ENCODE measurements around the gene RPLP2. TPM values are rescaled to one million over a fixed set of nuclear protein-coding genes. Genes with fewer than 3 reads are reported as not detected.

The RPLP2 gene
- total RNA-seq, 3 donors from 2014 or later: 583 to 1,665 (median 1,093) TPM

DNA sequence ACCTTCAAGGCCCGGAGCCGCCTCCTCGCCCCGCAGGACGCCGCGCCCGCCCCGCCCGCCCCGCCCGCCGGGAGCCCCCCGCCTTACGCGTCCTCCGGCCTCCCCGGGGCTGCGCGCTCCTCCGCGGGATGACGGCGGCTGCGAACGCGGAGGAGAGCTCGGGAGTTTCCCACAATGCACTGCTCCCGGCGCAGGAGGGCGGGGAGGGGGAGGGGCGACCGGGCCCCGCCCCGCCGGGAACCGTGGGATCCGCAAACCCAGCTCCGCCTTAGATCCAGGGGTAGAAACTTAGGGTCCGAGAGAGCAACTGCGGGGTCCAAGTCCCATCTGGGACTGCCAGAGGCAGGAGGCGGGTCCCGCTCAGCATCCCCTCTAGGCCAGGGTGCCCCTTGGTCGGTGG is 19.8 kb upstream of the RPLP2 start, which contains the start of gene CEND1:
Gene CEND1, minus strand, starts transcription at position 148 of the 400 bp plus-strand sequence. CDS start 1,514 bp downstream, outside the sequence.
- peaks cover 0 to 11% of the 10 kb centered on the region in 2 donors for H3K27me3 ChIP-seq
- H3K4me3 ChIP-seq: no peak within 1 kb of the TSS
- intact Hi-C loops (cut with DNase I; ENCODE audit: low total_unique reads): no loop called here
- H3K27ac ChIP-seq: no peak within 1 kb of the TSS
- H3K4me1 ChIP-seq: no peaks in the 10 kb centered on the region
- no peak for DNase-seq (ENCODE audit: low spot score in 2 of 2)
- TF ChIP-seq POLR2A (IDR thresholded peaks at IDR 0.05) (no peak), POLR2AphosphoS5 (IDR thresholded peaks at IDR 0.05) (no peak)
- TF ChIP-seq, protein P1, sequence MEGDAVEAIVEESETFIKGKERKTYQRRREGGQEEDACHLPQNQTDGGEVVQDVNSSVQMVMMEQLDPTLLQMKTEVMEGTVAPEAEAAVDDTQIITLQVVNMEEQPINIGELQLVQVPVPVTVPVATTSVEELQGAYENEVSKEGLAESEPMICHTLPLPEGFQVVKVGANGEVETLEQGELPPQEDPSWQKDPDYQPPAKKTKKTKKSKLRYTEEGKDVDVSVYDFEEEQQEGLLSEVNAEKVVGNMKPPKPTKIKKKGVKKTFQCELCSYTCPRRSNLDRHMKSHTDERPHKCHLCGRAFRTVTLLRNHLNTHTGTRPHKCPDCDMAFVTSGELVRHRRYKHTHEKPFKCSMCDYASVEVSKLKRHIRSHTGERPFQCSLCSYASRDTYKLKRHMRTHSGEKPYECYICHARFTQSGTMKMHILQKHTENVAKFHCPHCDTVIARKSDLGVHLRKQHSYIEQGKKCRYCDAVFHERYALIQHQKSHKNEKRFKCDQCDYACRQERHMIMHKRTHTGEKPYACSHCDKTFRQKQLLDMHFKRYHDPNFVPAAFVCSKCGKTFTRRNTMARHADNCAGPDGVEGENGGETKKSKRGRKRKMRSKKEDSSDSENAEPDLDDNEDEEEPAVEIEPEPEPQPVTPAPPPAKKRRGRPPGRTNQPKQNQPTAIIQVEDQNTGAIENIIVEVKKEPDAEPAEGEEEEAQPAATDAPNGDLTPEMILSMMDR (IDR thresholded peaks at IDR 0.05): no peak
- no peaks in the 10 kb centered on the region for H3K9me3 ChIP-seq
- H3K36me3 ChIP-seq: no peaks in the 10 kb centered on the region

DNA sequence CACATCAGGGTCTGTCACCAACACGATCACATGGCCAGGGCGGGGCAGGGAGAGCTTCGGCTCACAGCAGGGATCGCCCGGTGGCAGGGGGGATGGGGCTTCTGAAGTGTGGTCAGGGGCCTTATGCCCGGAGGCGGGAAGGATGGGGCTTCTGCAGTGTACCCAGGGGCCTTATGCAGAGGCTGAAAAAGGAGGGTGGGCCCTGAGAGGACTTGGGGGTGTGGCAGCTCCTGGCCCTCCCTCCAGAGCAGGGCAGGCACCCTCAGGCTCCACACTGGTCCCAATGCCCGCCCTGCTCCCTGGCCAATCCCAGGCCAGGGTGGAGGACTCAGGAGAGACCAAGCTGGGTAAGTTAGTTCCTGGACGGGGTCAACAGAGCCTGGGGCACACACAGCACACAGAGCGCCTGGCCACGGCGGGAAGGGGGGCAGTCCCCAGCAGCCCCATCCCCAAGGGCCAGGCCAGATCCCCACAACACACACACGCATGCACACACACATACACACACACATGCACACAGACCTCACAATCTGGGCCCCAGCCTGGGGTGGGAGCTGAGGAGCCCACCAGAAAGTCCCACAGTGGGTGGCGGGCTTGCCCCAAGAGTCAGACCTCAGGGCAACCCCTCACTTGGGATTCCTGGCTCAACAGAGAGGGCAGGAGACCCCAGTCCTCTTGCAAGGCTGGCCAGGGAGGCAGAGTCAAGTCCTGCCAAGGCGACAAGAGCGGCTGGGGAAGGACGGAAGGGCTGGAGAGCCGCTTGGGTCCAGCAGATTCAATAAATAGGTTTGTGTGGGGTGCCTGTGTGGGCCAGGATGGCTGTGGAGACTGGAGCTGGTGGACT is 18.8 kb upstream of the RPLP2 start:
- H3K27ac ChIP-seq: no peak overlapping the region
- H3K4me1 ChIP-seq: peaks cover 4% of the 10 kb centered on the region in 2 donors
- H3K36me3 ChIP-seq: no peaks in the 10 kb centered on the region
- no peak overlapping the region for H3K4me3 ChIP-seq
- DNase-seq (ENCODE audit: low spot score in 2 of 2): no peak
- no peaks in the 10 kb centered on the region for H3K9me3 ChIP-seq
- no peak for TF ChIP-seq POLR2A (IDR thresholded peaks at IDR 0.05)
- no peak for TF ChIP-seq POLR2AphosphoS5 (IDR thresholded peaks at IDR 0.05)
- TF ChIP-seq, protein P1 (IDR thresholded peaks at IDR 0.05): no peak
- intact Hi-C loops (cut with DNase I; ENCODE audit: low total_unique reads): loop anchor here (1.0 kb wide), 1 partner anchor 23 kb away; no protein-coding TSS in a partner anchor
- H3K27me3 ChIP-seq: peaks cover 0 to 11% of the 10 kb centered on the region in 2 donors

DNA sequence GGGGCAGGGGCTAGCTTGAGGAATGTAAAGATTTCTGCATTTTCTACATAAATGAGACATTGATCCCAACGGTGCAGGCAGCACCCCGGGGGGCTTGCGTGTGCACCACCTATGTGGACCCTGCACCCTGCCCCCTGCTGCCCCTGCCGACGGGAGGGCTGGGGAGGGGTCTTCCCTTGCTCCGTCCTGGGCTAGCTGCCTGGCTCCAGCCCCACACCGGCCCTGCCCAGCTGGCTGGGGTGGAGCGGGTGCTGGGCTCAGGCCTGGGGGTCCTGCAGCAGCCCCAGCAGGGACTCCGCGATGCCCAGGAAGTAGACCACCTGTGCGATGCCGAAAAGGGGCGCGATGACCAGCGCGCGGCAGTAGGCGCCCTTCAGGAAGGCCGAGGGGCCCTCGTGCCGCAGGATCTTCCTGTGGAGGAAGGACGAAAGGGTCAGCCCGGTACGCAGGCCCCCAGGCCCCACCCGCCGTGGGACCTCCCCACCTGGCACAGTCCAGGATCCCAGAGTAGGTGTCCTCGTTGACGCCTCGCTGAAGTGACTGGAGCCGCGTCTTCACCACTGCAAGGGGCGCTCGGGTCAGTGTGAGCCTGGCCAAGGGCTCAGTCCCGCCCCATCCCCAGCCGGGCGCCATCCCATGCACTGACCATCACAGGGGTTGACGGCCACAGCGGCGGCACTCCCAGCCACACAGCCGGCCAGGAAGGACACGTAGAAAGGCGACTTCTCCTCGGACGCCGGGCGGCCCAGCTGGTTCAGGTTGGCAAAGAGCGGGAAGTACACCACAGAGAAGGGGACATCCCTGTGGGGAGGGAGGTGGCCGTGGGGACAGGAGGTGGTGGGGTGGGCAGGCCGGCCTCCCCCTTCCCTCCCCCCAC is 17.9 kb upstream of the RPLP2 start:
- no peak for DNase-seq (ENCODE audit: low spot score in 2 of 2)
- peaks cover 0 to 11% of the 10 kb centered on the region in 2 donors for H3K27me3 ChIP-seq
- no peaks in the 10 kb centered on the region for H3K9me3 ChIP-seq
- peaks cover 9 to 10% of the 10 kb centered on the region in 2 donors for H3K4me1 ChIP-seq
- no peak overlapping the region for H3K27ac ChIP-seq
- intact Hi-C loops (cut with DNase I; ENCODE audit: low total_unique reads): loop anchor here (1.0 kb wide), 1 partner anchor 24 kb away; no protein-coding TSS in a partner anchor
- no peaks in the 10 kb centered on the region for H3K36me3 ChIP-seq
- TF ChIP-seq POLR2A (IDR thresholded peaks at IDR 0.05) (no peak), POLR2AphosphoS5 (IDR thresholded peaks at IDR 0.05) (no peak)
- TF ChIP-seq, protein P1 (IDR thresholded peaks at IDR 0.05): no peak
- no peak overlapping the region for H3K4me3 ChIP-seq

DNA sequence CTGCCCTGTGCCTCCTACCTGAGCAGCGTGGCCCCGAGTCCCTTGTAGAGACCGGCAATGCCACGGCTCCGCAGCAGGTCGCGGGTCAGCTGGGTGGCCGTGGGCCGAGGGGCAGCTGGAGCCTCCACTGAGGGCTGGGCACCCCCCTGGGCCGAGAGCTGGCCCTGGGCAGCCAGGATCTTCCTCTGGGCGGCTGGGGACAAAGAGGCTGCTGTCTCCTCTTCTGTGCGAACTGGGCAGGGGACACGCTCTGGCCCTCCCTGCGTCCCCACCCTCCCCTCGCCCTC is 17.3 kb upstream of the RPLP2 start:
- no peaks in the 10 kb centered on the region for H3K9me3 ChIP-seq
- intact Hi-C loops (cut with DNase I; ENCODE audit: low total_unique reads): no loop called here
- peaks cover 0 to 11% of the 10 kb centered on the region in 2 donors for H3K27me3 ChIP-seq
- H3K4me3 ChIP-seq: no peak overlapping the region
- no peaks in the 10 kb centered on the region for H3K36me3 ChIP-seq
- TF ChIP-seq, protein P1 (IDR thresholded peaks at IDR 0.05): no peak
- TF ChIP-seq POLR2AphosphoS5 (IDR thresholded peaks at IDR 0.05) (no peak), POLR2A (IDR thresholded peaks at IDR 0.05) (no peak)
- H3K4me1 ChIP-seq: peaks cover 10 to 14% of the 10 kb centered on the region in 2 donors
- DNase-seq (ENCODE audit: low spot score in 2 of 2): no peak
- H3K27ac ChIP-seq: no peak overlapping the region
